H1 (cell line): ENCODE results near the gene C2orf42. TPM values are rescaled to one million over a fixed set of nuclear protein-coding genes. Genes with fewer than 3 reads are reported as not detected.

Experiments used
- CHD7 ChIP-seq: fragments of 300-600 bp; sonication (generic); IDR thresholded peaks from 2 replicates; pipeline ENCODE4 v1.7.1; 2012; ENCODE audit warnings: low read length, moderate library complexity, mild to moderate bottlenecking, inconsistent platforms; ENCODE audit not compliant: insufficient replicate concordance
- NANOG ChIP-seq: IDR thresholded peaks from 2 replicates; pipeline ENCODE4 v1.6.1; 2011; ENCODE audit warnings: low read length, low read depth, mild to moderate bottlenecking, inconsistent platforms; ENCODE audit not compliant: insufficient read depth, poor library complexity, severe bottlenecking
- polyA plus RNA-seq, 7 experiments: library from polyadenylated mRNA; depleted of rRNA in 3 of 7; stranded (reverse) in 5 of 7; unstranded in 2 of 7; fragments of >200 nt in 5 of 7; fragments of 200-250 nt in 2 of 7; gene quantifications; 1 replicate in 5 of 7; 2 replicates in 1 of 7; 4 replicates in 1 of 7; pipeline versions ENCODE4 v1.2.1 to v1.2.3, GENCODE V29; 2011 to 2013; ENCODE audit warnings: missing spikeins in 2 of 7, mixed read lengths in 2 of 7
- total RNA-seq: library from RNA; stranded (reverse); fragmentation: NEBNext Ultra II Directional; extraction: Animal tissue kit (Norgen Biotek cat#: 25700); gene quantifications from 2 replicates; pipeline ENCODE4 v1.2.1, GENCODE V29; 2021

C2orf42 gene
- total and polyA plus RNA-seq, 2 of the 8 experiments (the other 6 are each of a cell fraction or from before 2014, with no cell fraction given), result 3.9 to 10.7 TPM

GRCh38 chr2:70132244-70133126 lies 58.3 kb downstream of the C2orf42 start (continued):
- TF ChIP-seq CHD7 (no peak), NANOG (no peak)
